22Rv1 (cell line): ENCODE results near the gene KLK2.

Source experiments
- CTCF ChIP-seq: fragments of 450-650 bp; IDR thresholded peaks from 2 replicates; pipeline ENCODE4 v1.5.1; 2017; ENCODE audit warnings: mild to moderate bottlenecking
- ZFX ChIP-seq: fragments of 450-650 bp; IDR thresholded peaks from 2 replicates; pipeline ENCODE4 v1.6.1; 2017; ENCODE audit warnings: antibody characterized with exemption, borderline replicate concordance

- TF ChIP-seq CTCF (no peak), ZFX (no peak)
Measured at GRCh38 chr19:50839712-50840655, 33.3 kb upstream of the KLK2 start.
